Sigmoid colon (tissue), 7 donors: ENCODE data around the gene WDR62. TPM values are rescaled to one million over a fixed set of nuclear protein-coding genes. Genes with fewer than 3 reads are reported as not detected.
"Not testable (repeated sequence)": the region's sequence is repeated elsewhere in the genome, so short reads cannot be mapped to it uniquely, and the experiment has no call there.

Source experiments
- DNase-seq: peaks from one replicate; pipeline ENCODE4 v3.0.0-alpha.2; 2019
- H3K27ac ChIP-seq, 4 donors: fragments of 200-600 bp; sonication (generic); one replicate each; pipeline ENCODE4 v1.5.1; 2016 to 2019; ENCODE audit warnings: mild to moderate bottlenecking in 1 of 4
- H3K27me3 ChIP-seq, 3 donors: fragments of 200-600 bp; sonication (generic); one replicate each; pipeline ENCODE4 v1.5.1; 2019; ENCODE audit warnings: mild to moderate bottlenecking in 1 of 3
- H3K36me3 ChIP-seq, 4 donors: fragments of 200-600 bp; sonication (generic); one replicate each; pipeline ENCODE4 v1.5.1; 2016 to 2019
- H3K4me1 ChIP-seq, 4 donors: fragments of 200-600 bp; sonication (generic); one replicate each; pipeline ENCODE4 v1.5.1; 2017 to 2019
- H3K4me3 ChIP-seq, 4 donors: fragments of 200-600 bp; sonication (generic); one replicate each; pipeline ENCODE4 v1.5.1; 2017 to 2019; ENCODE audit warnings: mild to moderate bottlenecking in 2 of 4, moderate library complexity in 1 of 4
- H3K9me3 ChIP-seq, 4 donors: fragments of 200-600 bp in 3 of 4; sonication (generic) in 3 of 4; one replicate each; pipeline versions ENCODE4 v1.5.1 to v1.6.1; 2013 to 2019
- CTCF ChIP-seq, 4 experiments: fragments of 450-650 bp in 3 of 4; fragments of 200-600 bp in 1 of 4; IDR thresholded peaks; one replicate each; pipeline ENCODE4 v1.5.1; 2016 to 2019; ENCODE audit warnings: antibody characterized with exemption in 4 of 4, mild to moderate bottlenecking in 3 of 4, moderate library complexity in 2 of 4
- EP300 ChIP-seq, 4 donors: sonication (generic); formaldehyde crosslinking; IDR thresholded peaks; one replicate each; pipeline ENCODE4 v1.6.1; 2017; ENCODE audit warnings: antibody characterized with exemption in 4 of 4
- POLR2A ChIP-seq, 2 donors: fragments of 450-650 bp; IDR thresholded peaks; one replicate each; pipeline ENCODE4 v1.6.1; 2016; ENCODE audit warnings: antibody characterized with exemption in 2 of 2, mild to moderate bottlenecking in 2 of 2, moderate library complexity in 2 of 2
- POLR2AphosphoS5 ChIP-seq, 4 donors: sonication (generic); formaldehyde crosslinking; IDR thresholded peaks; one replicate each; pipeline ENCODE4 v1.6.1; 2017; ENCODE audit warnings: antibody characterized with exemption in 4 of 4
- WGBS, 2 donors: extraction: QIAGEN DNeasy Blood & Tissue Kit; methylation state at CpG; one replicate each; pipeline ENCODE4 v1.1.7; 2013; 5-methylcytosine and 5-hydroxymethylcytosine counted together
- intact Hi-C: fragments of 100-400 bp; cut with DNase I; formaldehyde crosslinking; loops from one replicate; pipeline ENCODE4 v1.15.1; 2023
- polyA plus RNA-seq, 3 donors: library from polyadenylated mRNA; stranded (reverse); fragments of 200-250 nt; gene quantifications; one replicate each; pipeline ENCODE4 v1.2.3, GENCODE V29; 2013
- total RNA-seq, 4 donors: library from RNA; depleted of rRNA; stranded (reverse); fragments of >200 nt; gene quantifications; one replicate each; pipeline ENCODE4 v1.1.0, GENCODE V29; 2016
- donor health status: healthy with polysubstance abuse.
- donor health status: Bipolar disorder and iron deficiency.
- donor health status: healthy.

WDR62 gene
- total and polyA plus RNA-seq, 7 donors: under 0.01 to 6.8 (median 0.36) TPM

GRCh38 chr19:36125557-36125956 is 70.9 kb downstream of the WDR62 start:
- WGBS, 2 donors: 80 to 89% methylated on average over 9 of the region's 9 CpGs
- DNase-seq: no peak
- Histone ChIP-seq H3K9me3 (no peaks in the 10 kb centered on the region), H3K27ac (no peak overlapping the region), H3K4me1 (peaks cover 0 to 18% (median 14%) of the 10 kb centered on the region in 4 donors), H3K4me3 (no peak overlapping the region), H3K36me3 (peaks cover 4 to 56% (median 26%) of the 10 kb centered on the region in 4 donors), H3K27me3 (no peaks in the 10 kb centered on the region)
- TF ChIP-seq EP300 (IDR thresholded peaks at IDR 0.05) (no peak), CTCF (IDR thresholded peaks at IDR 0.05) (no peak), POLR2A (IDR thresholded peaks at IDR 0.05) (no peak), POLR2AphosphoS5 (IDR thresholded peaks at IDR 0.05) (no peak)
- intact Hi-C loops: loop anchor here (5.0 kb wide), 1 partner anchor 252 kb away; the partner anchor contains the start of gene ZFP14

DNA sequence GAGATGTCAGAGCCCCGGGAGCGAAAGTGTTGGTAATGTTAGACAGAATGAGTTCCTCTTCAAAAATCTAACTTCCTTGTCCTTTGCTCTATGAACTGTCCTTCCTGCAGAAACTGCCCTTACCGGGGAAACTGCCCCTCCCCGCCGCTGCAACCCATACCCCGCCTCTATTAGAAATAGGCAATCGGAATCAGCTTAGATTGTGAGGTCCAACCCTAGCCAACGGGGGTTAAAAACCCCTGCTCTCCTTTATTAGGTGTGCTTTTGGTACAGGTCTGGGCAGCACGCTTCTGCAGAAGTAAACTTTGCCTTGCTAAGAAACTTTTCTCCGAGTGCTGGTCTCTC is 73.7 kb downstream of the WDR62 start:
- DNase-seq: no peak
- no peaks in the 10 kb centered on the region for H3K27me3 ChIP-seq
- H3K4me1 ChIP-seq: peaks cover 0 to 18% (median 14%) of the 10 kb centered on the region in 4 donors
- H3K36me3 ChIP-seq: peaks cover 4 to 28% (median 18%) of the 10 kb centered on the region in 4 donors
- peak overlapping the region; percentile 25 to 49 (median 48) for H3K4me3 ChIP-seq
- WGBS, 2 donors: 5 to 13% methylated on average over 10 of the region's 10 CpGs
- H3K27ac ChIP-seq: peak overlapping the region; percentile 79 to 91 (median 88)
- intact Hi-C loops: loop anchor here (5.0 kb wide), 1 partner anchor 249 kb away; the partner anchor contains the start of gene ZFP14
- no peaks in the 10 kb centered on the region for H3K9me3 ChIP-seq
- no peak for TF ChIP-seq POLR2A (IDR thresholded peaks at IDR 0.05)
- TF ChIP-seq POLR2AphosphoS5 (IDR thresholded peaks at IDR 0.05): no peak
- TF ChIP-seq CTCF (IDR thresholded peaks at IDR 0.05): no peak
- no peak for TF ChIP-seq EP300 (IDR thresholded peaks at IDR 0.05)

GRCh38 chr19:36131221-36131620 is 76.5 kb downstream of the WDR62 start:
- H3K27me3 ChIP-seq, H3K27ac ChIP-seq, H3K36me3 ChIP-seq, DNase-seq, intact Hi-C loops, H3K9me3 ChIP-seq, H3K4me3 ChIP-seq: not testable (repeated sequence)
- peaks cover 0 to 20% (median 15%) of the 10 kb centered on the region in 4 donors for H3K4me1 ChIP-seq
- 65 to 70% methylated on average over 6 of the region's 6 CpGs for WGBS, 2 donors

- intact Hi-C loops, H3K27me3 ChIP-seq, DNase-seq, H3K9me3 ChIP-seq, H3K27ac ChIP-seq, H3K4me3 ChIP-seq, H3K36me3 ChIP-seq: not testable (repeated sequence)
- H3K4me1 ChIP-seq: peaks cover 0 to 19% (median 12%) of the 10 kb centered on the region in 4 donors
- 96 to 97% methylated on average over 4 of the region's 4 CpGs for WGBS, 2 donors
Measured at GRCh38 chr19:36134867-36135266, 80.2 kb downstream of the WDR62 start.

GRCh38 chr19:36136964-36137686 is 82.4 kb downstream of the WDR62 start:
- DNase-seq: peak; percentile 79
- intact Hi-C loops: no loop called here
- Histone ChIP-seq H3K27ac (peak overlapping the region; percentile 73 to 100 (median 86)), H3K9me3 (no peaks in the 10 kb centered on the region), H3K36me3 (peaks cover 0 to 2% (median under 1%) of the 10 kb centered on the region in 4 donors), H3K27me3 (no peaks in the 10 kb centered on the region), H3K4me1 (peaks cover 0 to 29% (median 22%) of the 10 kb centered on the region in 4 donors), H3K4me3 (no peak overlapping the region)
- WGBS, 2 donors: 44 to 72% methylated on average over 12 of the region's 12 CpGs
- TF ChIP-seq EP300 (IDR thresholded peaks at IDR 0.05) (no peak), POLR2AphosphoS5 (IDR thresholded peaks at IDR 0.05) (peak in 3 of 4 donors; percentile 62 to 77 (median 69))

- no peak for DNase-seq
- Histone ChIP-seq H3K27ac (peak overlapping the region; percentile 89 to 100 (median 98)), H3K4me1 (peaks cover 0 to 30% (median 25%) of the 10 kb centered on the region in 4 donors), H3K36me3 (peaks cover 11 to 19% (median 14%) of the 10 kb centered on the region in 4 donors), H3K9me3 (no peaks in the 10 kb centered on the region), H3K27me3 (no peaks in the 10 kb centered on the region), H3K4me3 (peak overlapping the region; percentile 56 to 94 (median 82))
- WGBS, 2 donors: 32 to 56% methylated on average over 7 of the region's 7 CpGs
- intact Hi-C loops: no loop called here
- no peak for TF ChIP-seq CTCF (IDR thresholded peaks at IDR 0.05)
- TF ChIP-seq POLR2A (IDR thresholded peaks at IDR 0.05): no peak
- no peak for TF ChIP-seq POLR2AphosphoS5 (IDR thresholded peaks at IDR 0.05)
- no peak for TF ChIP-seq EP300 (IDR thresholded peaks at IDR 0.05)
Measured at GRCh38 chr19:36139120-36139472, 84.4 kb downstream of the WDR62 start.
